ENCODE results near the gene B3GNT2. TPM values are rescaled to one million over a fixed set of nuclear protein-coding genes. Genes with fewer than 3 reads are reported as not detected.
"Not testable (repeated sequence)": the region's sequence is repeated elsewhere in the genome, so short reads cannot be mapped to it uniquely, and the experiment has no call there.

Gene B3GNT2
- total RNA-seq, 1 experiment from 2014 or later: 19.3 TPM

GRCh38 chr2:62185475-62186155 is 10.3 kb upstream of the B3GNT2 start:
- no peak for DNase-seq (ENCODE audit: low spot score)

DNA sequence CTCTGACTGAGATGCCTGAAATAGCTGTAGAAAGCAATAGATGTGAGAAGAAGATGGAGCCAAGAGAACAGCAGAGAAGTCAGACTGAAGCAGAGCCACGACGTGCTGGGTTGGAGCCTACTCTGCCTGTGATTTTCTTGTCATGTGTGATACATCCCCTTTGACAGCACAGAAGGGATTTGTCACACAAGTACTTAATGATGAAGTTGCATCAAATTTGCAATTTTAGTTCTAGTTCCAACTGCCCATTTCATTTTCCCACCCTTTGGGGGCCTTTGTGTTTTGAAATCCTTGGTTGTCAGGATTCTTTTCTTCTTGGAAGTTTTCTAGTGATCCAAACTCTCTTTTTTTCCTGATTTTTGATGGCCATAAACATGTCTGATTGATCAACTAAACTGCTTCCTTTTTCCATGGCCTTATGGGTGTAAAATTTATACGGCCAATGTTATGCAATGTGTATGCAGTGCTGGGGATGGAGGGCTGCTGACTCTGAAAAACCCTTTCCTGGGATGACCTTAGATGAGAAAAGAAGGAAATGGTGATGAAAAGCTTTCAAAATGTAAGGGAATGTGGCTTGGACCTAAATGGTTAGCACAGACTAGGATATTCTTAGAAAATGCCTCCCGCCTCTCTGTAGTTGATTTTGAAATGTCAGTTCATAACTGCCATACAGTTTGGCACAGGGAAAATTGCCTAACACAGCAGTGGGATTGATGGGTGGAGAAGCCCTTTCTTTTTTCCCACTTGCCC is 9.6 kb upstream of the B3GNT2 start:
- no peak for DNase-seq (ENCODE audit: low spot score)

DNA sequence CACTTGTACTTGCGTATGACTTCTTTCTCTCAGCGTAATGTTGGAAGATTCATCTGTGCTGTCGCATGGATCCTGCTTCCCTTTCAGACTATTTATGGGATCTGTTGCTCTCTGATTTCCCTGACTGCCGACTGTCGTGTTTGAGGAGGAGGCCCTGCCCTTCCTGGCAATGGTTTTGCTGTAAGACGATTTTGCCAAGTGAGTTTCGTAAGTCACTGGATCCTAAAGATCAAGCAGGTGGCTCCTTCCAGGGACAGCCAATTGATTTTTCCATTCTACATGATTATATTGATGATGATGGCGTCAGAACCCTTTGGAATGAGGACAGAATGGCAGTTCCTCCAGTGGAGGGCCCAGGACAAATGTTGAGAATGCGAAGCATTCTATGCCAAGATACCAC is 8.7 kb upstream of the B3GNT2 start:
- no peak for DNase-seq (ENCODE audit: low spot score)

GRCh38 chr2:62188416-62188815 is 7.5 kb upstream of the B3GNT2 start:
- no peak for DNase-seq (ENCODE audit: low spot score)

- no peak for DNase-seq (ENCODE audit: low spot score)
Observed at GRCh38 chr2:62189196-62189595, 6.7 kb upstream of the B3GNT2 start.

- no peak for DNase-seq (ENCODE audit: low spot score)
Observed at GRCh38 chr2:62192811-62193210, 3.1 kb upstream of the B3GNT2 start.

- no peak for DNase-seq (ENCODE audit: low spot score)
Observed at GRCh38 chr2:62194558-62195420, 1.1 kb upstream of the B3GNT2 start.

DNA sequence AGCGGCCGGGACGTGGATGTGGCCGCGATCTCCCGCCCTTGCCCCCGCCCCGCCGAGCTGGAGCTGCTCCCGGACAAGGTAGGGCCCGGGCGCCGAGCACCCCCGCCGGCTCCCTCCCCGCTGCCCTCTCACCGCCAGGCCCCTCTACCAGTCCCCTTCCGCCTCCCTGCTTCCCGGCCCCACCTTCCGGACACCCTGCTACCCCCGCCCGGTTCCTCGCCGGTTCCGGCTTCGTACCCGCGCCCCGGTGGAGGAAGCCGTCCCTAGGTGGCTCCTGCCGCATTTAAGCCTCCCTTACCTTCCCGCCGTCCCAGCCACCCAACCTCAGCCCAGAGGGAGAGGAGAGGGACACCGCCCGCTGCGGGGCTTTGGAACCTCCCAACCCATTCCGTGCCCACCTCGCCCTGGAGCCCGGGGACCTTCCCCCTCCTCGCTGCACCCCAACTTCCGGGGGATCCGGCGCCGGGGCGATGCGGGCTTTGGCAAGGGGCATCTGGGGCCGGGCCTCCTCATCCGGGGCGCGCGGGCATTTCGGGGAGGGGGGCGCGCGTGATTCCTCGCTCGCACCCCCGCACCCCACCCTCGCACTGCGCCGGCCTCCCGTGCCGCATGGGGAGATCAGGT is 475 bp downstream of the B3GNT2 start:
- DNase-seq (ENCODE audit: low spot score): peak; percentile 45

DNA sequence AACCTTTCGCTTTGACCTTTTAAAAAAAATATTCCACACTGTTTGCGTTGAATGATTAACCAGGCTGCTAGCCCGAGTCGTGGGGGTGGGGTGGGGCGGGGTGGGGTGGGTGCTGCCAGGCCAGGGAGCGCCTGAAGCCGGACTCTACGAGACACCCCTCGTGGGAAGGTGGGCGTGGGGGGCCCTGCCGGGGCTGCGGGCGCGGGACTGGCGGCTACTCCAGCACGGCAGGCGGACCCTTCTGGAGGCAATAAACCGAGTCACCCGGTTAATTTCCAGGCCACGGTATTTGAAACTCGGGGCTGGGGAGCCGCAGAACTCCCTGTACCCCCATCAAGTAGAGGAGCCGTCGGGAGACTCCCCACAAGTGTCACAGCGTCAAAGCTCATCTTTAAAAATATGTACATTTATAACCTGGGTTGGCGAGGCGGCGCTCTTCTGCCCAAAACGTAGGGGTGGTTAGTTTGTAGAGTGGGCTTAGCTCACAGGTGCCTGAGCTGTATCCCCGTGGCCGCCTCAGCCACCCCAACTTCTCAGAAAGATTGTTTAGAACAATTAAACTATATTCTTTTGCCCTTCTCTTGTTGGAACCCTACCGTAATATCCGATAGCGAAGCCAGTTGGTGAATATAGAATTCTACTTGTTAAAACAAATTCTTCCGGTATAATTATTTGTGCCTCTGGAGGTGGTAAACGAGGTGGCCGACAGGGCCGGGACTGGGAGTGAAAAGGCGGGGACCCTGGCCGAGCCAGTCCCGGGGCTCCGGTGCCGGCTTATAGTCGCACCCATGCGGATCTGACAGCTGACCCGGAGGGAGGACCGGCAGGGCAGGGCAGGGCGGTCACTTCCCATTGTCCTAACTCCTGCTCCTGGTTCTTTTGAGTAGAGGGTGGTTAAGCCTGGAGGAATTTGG is 1.4 kb downstream of the B3GNT2 start:
- peak; percentile 46 for DNase-seq (ENCODE audit: low spot score)

GRCh38 chr2:62197925-62198633 is 2.2 kb downstream of the B3GNT2 start:
- no peak for DNase-seq (ENCODE audit: low spot score)

DNA sequence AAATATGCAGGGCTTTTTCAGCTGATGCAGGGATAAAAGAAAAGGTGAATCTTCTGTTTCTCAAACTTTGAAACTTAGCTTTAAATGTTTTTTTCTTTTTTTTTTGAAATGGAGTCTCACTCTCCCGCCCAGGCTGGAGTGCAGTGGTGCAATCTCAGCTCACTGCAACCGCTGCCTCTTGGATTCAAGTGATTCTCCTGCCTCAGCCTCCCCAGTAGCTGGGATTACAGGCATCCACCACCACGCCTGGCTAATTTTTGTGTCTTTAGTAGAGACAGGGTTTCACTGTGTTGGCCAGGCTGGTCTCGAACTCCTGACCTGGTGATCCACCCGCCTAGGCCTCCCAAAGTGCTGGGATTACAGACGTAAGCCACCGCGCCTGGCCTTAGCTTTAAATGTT is 2.9 kb downstream of the B3GNT2 start:
- not testable (repeated sequence) for DNase-seq (ENCODE audit: low spot score)

- no peak for DNase-seq (ENCODE audit: low spot score)
Observed at GRCh38 chr2:62199392-62200125, 3.6 kb downstream of the B3GNT2 start.

DNA sequence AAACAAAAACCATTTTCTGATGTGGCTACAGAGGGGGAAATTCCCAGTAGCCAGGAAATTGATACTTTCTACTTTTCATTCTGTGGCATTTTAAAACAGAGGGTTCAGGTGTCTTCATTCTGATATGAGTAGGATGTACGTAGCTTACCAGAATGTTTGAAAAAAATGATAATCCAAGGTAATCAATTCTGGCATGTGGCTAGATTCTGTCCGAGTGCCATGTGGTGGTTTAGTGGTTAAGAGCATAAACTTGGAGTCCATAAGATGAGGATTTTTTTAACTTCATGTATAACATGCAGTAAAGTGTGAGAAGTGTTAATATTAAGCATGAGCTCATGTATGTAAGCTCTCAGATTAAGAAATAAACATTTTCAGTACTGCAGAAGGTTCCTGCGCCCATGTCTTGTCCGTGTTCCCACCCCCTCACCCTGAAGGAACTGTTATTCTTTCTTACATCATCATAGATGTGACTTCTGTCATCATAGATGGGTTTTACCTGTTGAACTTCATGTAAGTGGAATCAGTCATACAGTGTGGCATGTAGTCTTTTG is 4.5 kb downstream of the B3GNT2 start:
- no peak for DNase-seq (ENCODE audit: low spot score)

DNA sequence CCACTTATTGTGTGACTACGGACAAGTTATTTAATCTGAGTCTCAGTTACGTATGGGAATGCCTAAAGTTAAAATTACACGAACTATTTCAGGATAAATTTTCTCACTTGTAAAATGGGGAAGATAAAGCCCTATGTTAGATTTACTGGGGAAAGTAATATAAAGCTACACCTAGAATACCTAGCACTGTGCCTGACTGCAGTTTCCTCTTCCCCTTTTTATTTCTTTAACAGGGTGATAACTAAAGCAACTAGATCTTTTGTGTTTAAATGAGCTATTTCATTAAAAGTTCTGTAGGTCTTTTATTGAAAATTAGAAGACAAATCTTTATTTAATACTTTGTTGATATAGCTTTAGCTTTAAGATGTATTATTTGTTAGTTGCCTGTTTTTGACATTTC is 5.0 kb downstream of the B3GNT2 start:
- no peak for DNase-seq (ENCODE audit: low spot score)

DNA sequence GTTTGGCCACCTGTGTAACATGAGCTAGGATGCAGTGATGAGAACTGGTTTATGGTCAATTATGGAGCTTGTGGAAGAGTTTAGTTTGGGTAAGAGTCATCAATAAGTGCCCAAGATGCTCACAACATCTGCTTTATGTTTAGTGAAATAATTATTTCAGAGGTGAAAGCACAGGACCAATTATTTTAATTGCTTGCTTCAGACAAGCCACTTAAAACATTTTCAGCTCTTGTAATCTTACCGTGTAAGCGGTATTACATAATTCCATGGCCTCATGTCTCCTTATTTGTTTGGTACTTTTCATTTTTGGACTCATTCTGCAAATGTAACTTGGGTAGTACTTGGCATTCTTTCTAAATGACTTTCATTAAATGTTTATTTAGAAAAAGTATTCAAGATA is 5.4 kb downstream of the B3GNT2 start:
- no peak for DNase-seq (ENCODE audit: low spot score)

- DNase-seq (ENCODE audit: low spot score): no peak
Observed at GRCh38 chr2:62202019-62202722, 6.3 kb downstream of the B3GNT2 start.

GRCh38 chr2:62202729-62203128 is 6.8 kb downstream of the B3GNT2 start:
- no peak for DNase-seq (ENCODE audit: low spot score)

GRCh38 chr2:62203459-62203858 is 7.5 kb downstream of the B3GNT2 start:
- no peak for DNase-seq (ENCODE audit: low spot score)
